Adipocyte (in vitro differentiated cells): Measurements from ENCODE around the gene NAP1L1.

Source experiments
- DNase-seq: peaks from one replicate; pipeline ENCODE4 v3.0.0-alpha.2; 2015; ENCODE audit warnings: low read depth
- H3K27me3 ChIP-seq: replicated peaks from 2 replicates; pipeline ENCODE4 v1.7.0; 2013; ENCODE audit warnings: mild to moderate bottlenecking, low read length, moderate library complexity; ENCODE audit not compliant: control insufficient read depth, insufficient read depth
- H3K36me3 ChIP-seq: 2 replicates; pipeline ENCODE4 v1.7.0; 2013; ENCODE audit warnings: low read length, mild to moderate bottlenecking, moderate library complexity; ENCODE audit not compliant: control insufficient read depth, insufficient read depth, severe bottlenecking
- H3K4me1 ChIP-seq: 2 replicates; pipeline ENCODE4 v1.7.0; 2013; ENCODE audit warnings: mild to moderate bottlenecking, low read length, moderate library complexity; ENCODE audit not compliant: control insufficient read depth, insufficient read depth
- H3K4me3 ChIP-seq: 2 replicates; pipeline ENCODE4 v1.7.0; 2013; ENCODE audit warnings: mild to moderate bottlenecking, low read length, moderate library complexity
- H3K9ac ChIP-seq: 2 replicates; pipeline ENCODE4 v1.7.0; 2013; ENCODE audit warnings: mild to moderate bottlenecking, low read length, moderate library complexity
- H3K9me3 ChIP-seq: 2 replicates; pipeline ENCODE4 v1.7.0; 2013; ENCODE audit warnings: mild to moderate bottlenecking, low read length, moderate library complexity; ENCODE audit not compliant: control insufficient read depth

NAP1L1 gene

DNA sequence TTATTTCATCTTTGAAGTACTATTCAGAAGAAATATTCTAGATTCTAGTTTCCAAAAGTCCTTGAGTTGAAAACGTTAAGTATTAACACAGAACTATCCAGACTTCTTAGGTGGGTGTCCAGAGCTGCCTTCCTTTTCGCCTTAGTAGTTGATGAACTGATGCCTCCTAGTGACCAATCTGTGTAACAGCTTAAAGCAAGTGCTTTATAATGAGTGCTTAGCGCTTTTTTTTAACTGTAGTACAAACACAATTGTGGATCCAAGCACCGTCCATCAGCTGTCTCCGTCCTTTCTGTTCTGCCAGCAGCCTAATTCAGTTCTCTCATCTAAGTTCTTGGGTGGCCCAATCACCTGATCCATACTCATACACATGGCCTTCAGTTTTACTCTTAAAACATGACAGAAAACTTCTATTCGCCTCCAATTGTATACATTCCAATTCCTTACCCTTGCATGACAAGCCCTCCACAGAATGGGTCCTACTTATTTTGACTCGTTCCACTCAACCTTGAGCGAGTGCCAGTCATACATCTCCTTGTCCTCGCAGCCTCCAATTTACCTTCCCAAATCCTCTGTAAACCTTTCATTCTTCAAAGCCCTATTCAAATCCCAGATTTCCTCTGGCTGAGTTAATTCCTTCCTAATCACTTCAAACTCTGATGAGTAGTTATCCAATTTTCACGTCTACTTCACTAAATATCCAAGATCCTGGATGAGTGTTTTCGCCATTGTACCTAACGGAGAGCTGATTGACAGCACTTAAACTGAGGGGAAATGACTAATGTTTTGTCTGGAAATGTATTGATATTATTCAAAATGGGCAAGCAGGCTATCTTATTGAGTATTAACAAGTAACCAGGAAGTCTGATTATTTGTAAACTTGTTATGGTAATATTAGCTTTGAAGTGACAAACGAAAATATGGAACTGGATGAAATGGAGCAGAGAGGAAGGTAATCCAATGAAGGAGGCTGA lies 47.1 kb downstream of the NAP1L1 start:
- Histone ChIP-seq H3K36me3 (no peaks in the 10 kb centered on the region), H3K9me3 (no peaks in the 10 kb centered on the region), H3K4me1 (peaks cover 36% of the 10 kb centered on the region), H3K9ac (no peak overlapping the region), H3K27me3 (no peaks in the 10 kb centered on the region), H3K4me3 (no peak overlapping the region)
- DNase-seq: peak; percentile 90

DNA sequence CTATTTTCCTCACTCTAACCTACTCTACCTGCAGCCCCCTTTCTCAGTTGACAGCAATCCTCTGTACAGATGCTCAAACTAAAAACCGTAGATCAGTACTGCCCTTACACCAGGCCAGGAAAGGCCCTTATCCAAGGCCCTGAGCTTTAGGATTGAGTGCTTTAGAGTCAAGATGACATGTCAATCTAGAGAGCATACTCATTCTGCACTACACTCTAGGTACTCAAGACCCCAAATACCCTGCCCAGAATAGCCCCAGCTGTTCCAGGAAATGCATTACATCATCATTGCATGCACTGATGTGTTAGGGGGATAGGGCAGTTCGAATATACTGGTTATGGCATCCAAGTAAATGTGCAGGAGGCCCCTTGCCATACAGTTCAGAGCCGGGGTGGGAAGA lies 49.4 kb downstream of the NAP1L1 start:
- DNase-seq: no peak
- peaks cover 37% of the 10 kb centered on the region for H3K4me1 ChIP-seq
- no peak overlapping the region for H3K9ac ChIP-seq

DNA sequence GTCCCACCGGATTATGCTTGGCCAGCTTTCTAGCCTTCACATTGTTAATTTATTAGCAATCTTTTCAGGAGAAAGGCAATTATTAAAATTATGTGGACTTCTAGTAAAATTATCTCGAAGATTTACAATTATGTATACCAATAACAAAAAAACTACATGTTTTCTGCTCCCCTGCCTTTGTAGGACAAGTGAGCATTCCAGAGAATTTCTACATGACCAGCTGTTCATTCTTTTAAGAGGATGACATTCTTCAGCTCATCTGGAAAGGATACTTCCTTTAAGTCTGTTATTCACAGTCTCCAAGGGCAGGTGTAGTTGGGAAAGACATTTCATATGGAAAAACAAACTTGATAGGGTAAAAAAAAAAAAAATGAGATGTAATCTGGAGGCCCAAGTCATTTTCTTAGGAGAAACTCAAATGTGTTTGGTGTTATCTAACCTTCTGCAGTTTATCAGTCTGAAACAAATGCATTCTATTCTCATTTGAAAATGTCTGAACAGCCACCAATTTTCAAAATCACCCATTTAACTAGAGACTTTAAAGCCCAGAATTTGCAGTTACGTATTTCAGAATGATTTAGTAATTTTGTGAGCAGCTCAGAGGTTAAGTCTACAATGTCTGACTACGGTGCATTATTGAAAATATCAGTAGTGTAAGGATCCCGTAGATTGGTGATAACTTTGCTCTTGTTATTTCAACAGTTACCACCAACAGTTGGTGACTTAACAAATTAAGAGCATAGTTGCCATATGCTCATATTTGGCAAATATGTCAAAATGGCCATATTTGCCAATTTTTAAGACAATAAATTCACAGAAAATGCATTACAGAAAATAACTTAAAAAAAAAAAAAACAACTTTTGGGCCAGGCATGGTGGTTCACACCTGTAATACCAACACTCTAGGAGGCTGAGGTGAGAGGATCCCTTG lies 51.1 kb downstream of the NAP1L1 start:
- Histone ChIP-seq H3K4me1 (peaks cover 38% of the 10 kb centered on the region), H3K9ac (peak overlapping the region; percentile 96), H3K36me3 (no peaks in the 10 kb centered on the region), H3K9me3 (no peaks in the 10 kb centered on the region), H3K4me3 (peak overlapping the region; percentile 95), H3K27me3 (no peaks in the 10 kb centered on the region)
- DNase-seq: peak; percentile 59

More for the DNA sequence above, 49.4 kb downstream of the NAP1L1 start:
- H3K36me3 ChIP-seq: no peaks in the 10 kb centered on the region
- no peaks in the 10 kb centered on the region for H3K27me3 ChIP-seq
- no peak overlapping the region for H3K4me3 ChIP-seq
- H3K9me3 ChIP-seq: no peaks in the 10 kb centered on the region

DNA sequence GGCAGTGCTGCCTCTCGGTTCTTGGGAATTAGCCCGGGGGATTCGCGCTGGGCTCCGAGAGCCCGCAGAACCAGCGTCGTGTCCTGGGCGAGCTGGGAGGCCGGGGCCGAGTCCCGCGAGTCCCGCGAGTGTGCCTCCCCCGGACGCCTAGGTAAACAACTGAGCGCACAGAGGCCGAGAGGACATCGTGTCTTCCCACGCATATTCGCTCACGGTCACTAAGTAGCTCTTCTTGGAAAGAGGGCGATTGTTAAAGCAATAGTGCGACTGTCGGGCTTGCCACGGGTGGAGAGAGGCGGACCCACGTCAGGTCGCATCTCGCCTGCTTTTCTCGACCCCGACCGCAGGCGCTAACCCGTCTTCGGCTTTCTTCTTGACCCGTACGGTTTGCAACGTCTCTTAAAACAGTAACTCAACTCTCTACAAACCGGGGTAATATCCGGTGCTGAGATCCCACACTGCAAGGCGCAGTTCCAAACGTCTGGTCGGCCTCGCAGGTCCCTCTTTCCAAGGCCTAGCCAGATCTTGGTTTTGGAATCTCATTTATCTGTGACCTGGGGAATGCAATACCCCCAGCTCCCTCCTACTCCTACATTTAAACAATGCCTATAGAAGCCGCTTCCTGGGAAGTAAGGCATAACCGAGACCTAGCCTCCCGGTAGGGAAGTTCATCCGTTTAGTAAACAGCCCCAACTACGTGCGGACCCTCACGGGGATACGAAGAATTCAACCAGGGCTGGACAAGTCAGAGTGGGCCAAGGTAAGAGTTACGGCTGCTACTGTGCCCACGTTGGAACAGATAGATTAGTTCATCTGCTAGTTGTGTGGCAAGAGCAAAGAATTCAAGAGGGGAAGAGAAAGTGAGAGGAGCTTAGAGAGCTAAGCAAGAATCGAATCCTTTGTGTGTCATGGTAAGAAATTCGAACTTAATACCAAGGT lies 52.2 kb downstream of the NAP1L1 start:
- Histone ChIP-seq H3K9ac (peak overlapping the region; percentile 96), H3K4me3 (peak overlapping the region; percentile 95), H3K9me3 (no peaks in the 10 kb centered on the region), H3K36me3 (no peaks in the 10 kb centered on the region), H3K4me1 (peaks cover 31% of the 10 kb centered on the region), H3K27me3 (no peaks in the 10 kb centered on the region)
- peak; percentile 81 for DNase-seq

DNA sequence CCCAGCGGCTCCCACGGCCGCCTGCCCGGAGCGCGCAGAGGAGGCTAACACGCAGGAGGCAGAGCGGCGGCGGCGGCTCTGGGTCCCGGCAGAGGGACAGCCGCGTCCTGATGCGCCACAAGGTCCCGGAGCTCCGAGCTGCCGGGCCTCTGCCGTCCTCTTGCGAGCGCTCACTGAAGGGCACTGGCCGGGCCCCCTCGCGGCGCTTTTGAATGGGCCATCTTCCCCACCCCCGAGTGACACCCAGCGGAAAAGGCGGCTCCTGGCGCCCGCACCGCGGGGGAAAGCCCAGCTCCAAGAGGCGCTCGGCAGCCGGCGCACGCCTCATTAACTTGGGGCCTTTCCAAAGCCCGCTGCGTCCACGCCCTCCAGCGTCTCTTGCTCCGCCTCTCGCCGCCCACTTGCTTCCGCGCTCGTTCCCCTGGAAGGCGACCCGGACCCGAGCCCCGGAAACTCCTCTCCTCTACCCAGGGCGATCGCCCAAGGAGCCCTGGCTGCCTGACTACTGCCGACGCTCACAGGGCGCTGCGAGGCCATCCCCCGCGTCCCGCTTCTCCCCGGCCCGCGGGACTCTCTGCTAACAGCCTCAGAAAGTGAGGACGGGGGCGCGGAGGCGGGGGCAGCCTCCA lies 53.0 kb downstream of the NAP1L1 start, which contains the start of gene PHLDA1:
PHLDA1 (minus strand) TSS at position 363 of the 629 bp plus-strand sequence.
- no peaks in the 10 kb centered on the region for H3K36me3 ChIP-seq
- peak within 1 kb of the TSS; percentile 96 for H3K9ac ChIP-seq
- H3K9me3 ChIP-seq: no peaks in the 10 kb centered on the region
- H3K27me3 ChIP-seq: no peaks in the 10 kb centered on the region
- H3K4me1 ChIP-seq: peaks cover 32% of the 10 kb centered on the region
- DNase-seq: peak; percentile 98
- H3K4me3 ChIP-seq: peak within 1 kb of the TSS; percentile 95

DNA sequence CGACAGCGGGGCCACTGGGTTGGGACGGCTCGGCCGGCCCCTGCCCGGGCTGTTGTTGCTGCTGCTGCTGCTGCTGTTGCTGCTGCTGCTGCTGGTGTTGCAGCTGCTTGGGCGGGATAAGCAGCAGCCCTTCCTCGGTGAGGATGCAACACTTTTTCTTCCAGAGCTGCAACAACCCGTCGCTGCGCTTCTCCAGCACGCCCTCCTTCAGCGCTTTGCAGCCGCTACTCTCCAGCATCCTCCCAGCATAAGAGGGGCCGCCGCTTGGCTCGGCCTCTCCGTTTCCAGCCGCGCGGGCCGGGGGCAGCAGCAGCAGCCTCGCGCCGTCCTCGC lies 53.4 kb downstream of the NAP1L1 start:
- Histone ChIP-seq H3K27me3 (no peaks in the 10 kb centered on the region), H3K4me3 (peak overlapping the region; percentile 95), H3K36me3 (no peaks in the 10 kb centered on the region), H3K9ac (peak overlapping the region; percentile 96), H3K9me3 (no peaks in the 10 kb centered on the region), H3K4me1 (peaks cover 33% of the 10 kb centered on the region)
- no peak for DNase-seq

DNA sequence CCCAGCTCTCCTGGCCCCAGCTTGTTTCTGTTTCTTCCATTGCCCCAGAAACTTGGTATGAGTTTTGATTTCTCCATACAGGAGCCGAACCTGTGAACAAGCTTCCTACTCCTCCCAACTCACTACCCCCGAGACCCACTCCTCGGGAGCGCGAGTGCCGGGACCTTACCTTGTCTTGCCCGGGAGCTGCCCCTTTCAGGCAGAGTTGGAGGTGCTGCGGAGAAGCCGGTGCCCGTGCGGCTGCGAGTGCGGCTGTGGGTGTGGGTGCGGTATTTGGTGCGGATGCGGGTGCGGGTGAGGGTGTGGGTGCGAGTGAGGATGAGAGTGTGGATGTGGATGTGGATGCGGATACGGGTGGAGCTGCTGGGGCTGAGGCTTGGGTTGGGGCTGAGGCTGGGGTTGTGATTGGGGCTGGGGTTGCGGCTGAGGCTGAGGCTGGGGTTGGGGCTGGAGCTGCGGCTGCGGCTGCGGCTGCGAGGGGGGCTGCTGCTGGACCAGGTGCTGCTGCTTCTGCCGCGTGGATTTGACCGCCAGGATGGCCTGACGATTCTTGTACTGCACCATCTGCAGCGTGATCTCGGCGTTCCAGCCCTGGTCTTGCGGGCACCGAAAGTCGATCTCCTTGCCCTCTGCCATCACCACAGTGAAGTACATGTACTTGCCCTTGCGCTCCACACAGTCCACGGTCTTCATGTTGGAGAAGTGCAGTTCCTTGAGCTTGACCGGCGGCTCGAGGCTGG lies 54.0 kb downstream of the NAP1L1 start:
- H3K36me3 ChIP-seq: no peaks in the 10 kb centered on the region
- DNase-seq: peak; percentile 55
- peak overlapping the region; percentile 95 for H3K4me3 ChIP-seq
- H3K4me1 ChIP-seq: peaks cover 33% of the 10 kb centered on the region
- H3K9ac ChIP-seq: peak overlapping the region; percentile 96
- no peaks in the 10 kb centered on the region for H3K9me3 ChIP-seq
- H3K27me3 ChIP-seq: no peaks in the 10 kb centered on the region

DNA sequence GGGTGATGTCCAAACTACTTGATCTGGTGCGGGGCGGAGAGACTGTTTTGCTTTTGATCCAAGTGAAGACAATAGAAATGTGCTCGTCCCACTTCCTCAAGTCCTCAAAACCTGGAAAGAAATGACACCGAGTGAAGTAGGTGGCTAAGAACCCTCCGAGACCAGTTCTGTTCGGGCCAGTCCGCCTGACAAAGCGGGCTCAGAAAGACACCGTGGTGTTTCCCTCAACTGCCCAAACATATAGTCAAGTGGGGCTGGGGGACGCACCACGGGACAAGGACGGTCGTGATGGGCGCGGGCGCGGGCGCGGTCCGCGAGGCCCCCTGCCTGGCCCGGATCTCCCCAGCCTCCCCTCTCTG lies 54.5 kb downstream of the NAP1L1 start:
- Histone ChIP-seq H3K36me3 (no peaks in the 10 kb centered on the region), H3K9ac (peak overlapping the region; percentile 96), H3K9me3 (no peaks in the 10 kb centered on the region), H3K4me1 (peaks cover 33% of the 10 kb centered on the region), H3K27me3 (no peaks in the 10 kb centered on the region), H3K4me3 (peak overlapping the region; percentile 95)
- DNase-seq: peak; percentile 55

DNA sequence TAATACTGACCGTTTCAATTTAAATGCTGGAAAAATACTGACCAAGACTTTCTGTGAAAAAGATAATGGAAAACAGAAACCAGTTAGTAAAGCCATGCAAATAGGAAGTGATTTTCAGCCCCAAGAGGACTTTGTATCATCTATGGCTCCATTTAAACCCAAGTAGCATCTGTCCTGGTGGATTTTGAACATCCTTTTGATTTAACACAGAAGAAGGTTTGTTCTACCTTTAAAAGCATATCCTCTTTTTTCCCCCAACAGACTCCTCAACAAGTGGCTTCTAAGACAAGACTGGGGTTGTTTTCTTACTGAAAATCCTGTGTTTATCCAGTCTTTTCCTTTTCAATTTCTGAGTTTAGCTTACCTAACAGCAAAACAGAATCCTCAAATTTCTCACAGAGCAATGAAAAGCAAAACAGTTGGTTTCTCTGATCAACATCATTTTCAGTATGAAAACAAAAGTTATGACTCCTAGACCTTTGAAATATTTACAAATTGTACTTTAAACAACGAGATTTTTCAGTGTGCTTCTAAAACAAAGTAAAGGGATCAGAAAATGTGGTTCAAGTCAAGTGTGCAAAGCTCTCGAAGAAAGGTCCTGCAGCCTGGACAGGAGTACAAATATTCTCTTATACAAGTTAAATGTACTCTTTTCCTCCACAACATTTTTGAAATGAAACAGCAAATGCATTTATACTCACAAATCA lies 55.8 kb downstream of the NAP1L1 start:
- DNase-seq: peak; percentile 40
- H3K4me1 ChIP-seq: peaks cover 37% of the 10 kb centered on the region
- H3K9me3 ChIP-seq: no peaks in the 10 kb centered on the region
- H3K36me3 ChIP-seq: no peaks in the 10 kb centered on the region
- H3K27me3 ChIP-seq: no peaks in the 10 kb centered on the region
- H3K9ac ChIP-seq: peak overlapping the region; percentile 96
- H3K4me3 ChIP-seq: peak overlapping the region; percentile 95
